ENCODE results near the gene FOSB. TPM values are rescaled to one million over a fixed set of nuclear protein-coding genes. Genes with fewer than 3 reads are reported as not detected.
A peak's percentile ranks its signal among the peaks of the same experiment; 100 is the strongest.

The FOSB gene
- total and polyA plus RNA-seq, 2 donors (not counting 1 experiment from before 2014, with no cell fraction given) = 2.8 to 24.9 TPM

- no peaks in the 10 kb centered on the region for H3K9me3 ChIP-seq (ENCODE audit: control insufficient read depth, insufficient read depth, low read depth, low read length)
- H3K4me1 ChIP-seq (ENCODE audit: control insufficient read depth, extremely low read depth, insufficient read depth, low read length) = peaks cover 10% of the 10 kb centered on the region
- no peaks in the 10 kb centered on the region for H3K27me3 ChIP-seq (ENCODE audit: control insufficient read depth, insufficient read depth, low read length)
- no peaks in the 10 kb centered on the region for H4K20me1 ChIP-seq (ENCODE audit: control insufficient read depth, extremely low read depth, insufficient read depth, low read length)
- no peak overlapping the region for H3K4me2 ChIP-seq (ENCODE audit: extremely low read depth, insufficient read depth, low read length)
- DNase-seq (ENCODE audit: low read depth in 2 of 2) = no peak
- no peak overlapping the region for H3K4me3 ChIP-seq (replicated peaks in 1 of 4; ENCODE audit: control extremely low read depth in 1 of 4, insufficient read depth in 1 of 4, low read depth in 3 of 4, low read length in 4 of 4)
- no peak for TF ChIP-seq CTCF (conservative IDR thresholded peaks at IDR 0.05 in 1 of 2, IDR thresholded peaks at IDR 0.05 in 1 of 2; ENCODE audit: low read depth in 1 of 2, low read length in 2 of 2)
- no peak for TF ChIP-seq EZH2 (IDR thresholded peaks at IDR 0.05; ENCODE audit: low read length, missing control alignments)
- H2AFZ ChIP-seq (ENCODE audit: low read length) = no peak overlapping the region
- H3K79me2 ChIP-seq (ENCODE audit: control insufficient read depth, insufficient read depth, low read length) = peaks cover 44% of the 10 kb centered on the region
- no peak overlapping the region for H3K9ac ChIP-seq (ENCODE audit: insufficient read depth, low read length)
- no peaks in the 10 kb centered on the region for H3K36me3 ChIP-seq (ENCODE audit: control insufficient read depth, insufficient read depth, low read length)
- no peak overlapping the region for H3K27ac ChIP-seq (ENCODE audit: insufficient read depth, low read length)
Observed at GRCh38 chr19:45475537-45476291, 7.9 kb downstream of the FOSB start.

- TF ChIP-seq CTCF (conservative IDR thresholded peaks at IDR 0.05 in 1 of 2, IDR thresholded peaks at IDR 0.05 in 1 of 2; ENCODE audit: low read depth in 1 of 2, low read length in 2 of 2) = no peak
- TF ChIP-seq EZH2 (IDR thresholded peaks at IDR 0.05; ENCODE audit: low read length, missing control alignments) = no peak
- H4K20me1 ChIP-seq (ENCODE audit: control insufficient read depth, extremely low read depth, insufficient read depth, low read length) = no peaks in the 10 kb centered on the region
- peaks cover 39% of the 10 kb centered on the region for H3K79me2 ChIP-seq (ENCODE audit: control insufficient read depth, insufficient read depth, low read length)
- no peak overlapping the region for H3K27ac ChIP-seq (ENCODE audit: insufficient read depth, low read length)
- no peaks in the 10 kb centered on the region for H3K9me3 ChIP-seq (ENCODE audit: control insufficient read depth, insufficient read depth, low read depth, low read length)
- no peak overlapping the region for H2AFZ ChIP-seq (ENCODE audit: low read length)
- H3K9ac ChIP-seq (ENCODE audit: insufficient read depth, low read length) = no peak overlapping the region
- no peaks in the 10 kb centered on the region for H3K27me3 ChIP-seq (ENCODE audit: control insufficient read depth, insufficient read depth, low read length)
- no peak for DNase-seq (ENCODE audit: low read depth in 2 of 2)
- no peak overlapping the region for H3K4me3 ChIP-seq (replicated peaks in 1 of 4; ENCODE audit: control extremely low read depth in 1 of 4, insufficient read depth in 1 of 4, low read depth in 3 of 4, low read length in 4 of 4)
- peak overlapping the region; percentile 23 for H3K4me2 ChIP-seq (ENCODE audit: extremely low read depth, insufficient read depth, low read length)
- no peaks in the 10 kb centered on the region for H3K36me3 ChIP-seq (ENCODE audit: control insufficient read depth, insufficient read depth, low read length)
- peaks cover 10% of the 10 kb centered on the region for H3K4me1 ChIP-seq (ENCODE audit: control insufficient read depth, extremely low read depth, insufficient read depth, low read length)
Observed at GRCh38 chr19:45476304-45476703, 8.5 kb downstream of the FOSB start.

- Histone ChIP-seq H3K4me1 (ENCODE audit: control insufficient read depth, extremely low read depth, insufficient read depth, low read length) (peaks cover 8% of the 10 kb centered on the region), H3K27me3 (ENCODE audit: control insufficient read depth, insufficient read depth, low read length) (no peaks in the 10 kb centered on the region), H4K20me1 (ENCODE audit: control insufficient read depth, extremely low read depth, insufficient read depth, low read length) (no peaks in the 10 kb centered on the region), H3K27ac (ENCODE audit: insufficient read depth, low read length) (peak overlapping the region; percentile 40), H3K4me2 (ENCODE audit: extremely low read depth, insufficient read depth, low read length) (peak overlapping the region; percentile 46), H3K9me3 (ENCODE audit: control insufficient read depth, insufficient read depth, low read depth, low read length) (no peaks in the 10 kb centered on the region), H3K79me2 (ENCODE audit: control insufficient read depth, insufficient read depth, low read length) (peaks cover 36% of the 10 kb centered on the region), H3K9ac (ENCODE audit: insufficient read depth, low read length) (no peak overlapping the region), H2AFZ (ENCODE audit: low read length) (no peak overlapping the region), H3K4me3 (replicated peaks in 1 of 4; ENCODE audit: control extremely low read depth in 1 of 4, insufficient read depth in 1 of 4, low read depth in 3 of 4, low read length in 4 of 4) (no peak overlapping the region), H3K36me3 (ENCODE audit: control insufficient read depth, insufficient read depth, low read length) (no peaks in the 10 kb centered on the region)
- no peak for DNase-seq (ENCODE audit: low read depth in 2 of 2)
- TF ChIP-seq CTCF (conservative IDR thresholded peaks at IDR 0.05 in 1 of 2, IDR thresholded peaks at IDR 0.05 in 1 of 2; ENCODE audit: low read depth in 1 of 2, low read length in 2 of 2) (no peak), EZH2 (IDR thresholded peaks at IDR 0.05; ENCODE audit: low read length, missing control alignments) (no peak)
Observed at GRCh38 chr19:45477186-45477585, 9.4 kb downstream of the FOSB start.

Measured in fibroblast of lung (primary cell).